H1 (cell line): ENCODE measurements around the gene CHST11. TPM values are rescaled to one million over a fixed set of nuclear protein-coding genes. Genes with fewer than 3 reads are reported as not detected.

ENCODE experiments used
- CTCF ChIA-PET: fragments of 300-600 bp; sonication (Branson Sonifier 250); formaldehyde crosslinking; loops from one replicate; lab custom pipeline; 2021; ENCODE audit not compliant: partially characterized antibody; lab: Charles Lee
- POLR2A ChIA-PET: fragments of 300-600 bp; sonication (Branson Sonifier 250); formaldehyde crosslinking; loops from one replicate; lab custom pipeline; 2021; ENCODE audit warnings: inconsistent platforms; ENCODE audit not compliant: partially characterized antibody; lab: Charles Lee
- DNase-seq, 2 experiments: peaks; one replicate each; pipeline versions ENCODE4 v3.0.0 to v3.0.0-alpha.2; 2010 to 2022; ENCODE audit warnings: low spot score in 2 of 2, low read depth in 1 of 2, mixed read lengths in 1 of 2
- FAIRE-seq: peaks from 2 replicates; lab custom pipeline; 2011; peaks lifted over from hg19 to GRCh38; lab: Jason Lieb, UNC
- H2AFZ ChIP-seq: 2 replicates; pipeline ENCODE4 v1.8.1; 2012; ENCODE audit warnings: low read length, inconsistent platforms
- H2AK5ac ChIP-seq: 2 replicates; pipeline ENCODE4 v1.6.1; 2013; ENCODE audit warnings: low read depth, low read length
- H2BK120ac ChIP-seq: replicated peaks from 2 replicates; pipeline ENCODE3; 2013; ENCODE audit warnings: low read depth, low read length, inconsistent platforms
- H2BK12ac ChIP-seq: 2 replicates; pipeline ENCODE4 v1.6.1; 2013; ENCODE audit warnings: low read depth, low read length
- H2BK15ac ChIP-seq: 2 replicates; pipeline ENCODE4 v1.6.1; 2013; ENCODE audit warnings: low read length
- H2BK20ac ChIP-seq: 2 replicates; pipeline ENCODE4 v1.6.1; 2013; ENCODE audit warnings: low read length
- H2BK5ac ChIP-seq: 2 replicates; pipeline ENCODE4 v1.6.1; 2013; ENCODE audit warnings: low read depth, low read length
- H3K14ac ChIP-seq: 2 replicates; pipeline ENCODE4 v1.6.1; 2013; ENCODE audit warnings: inconsistent platforms; ENCODE audit not compliant: insufficient read length
- H3K18ac ChIP-seq: 2 replicates; pipeline ENCODE4 v1.6.1; 2013; ENCODE audit warnings: low read length; ENCODE audit errors: extremely low read depth
- H3K23ac ChIP-seq: 2 replicates; pipeline ENCODE4 v1.6.1; 2013; ENCODE audit warnings: inconsistent platforms; ENCODE audit not compliant: insufficient read length
- H3K23me2 ChIP-seq: 2 replicates; pipeline ENCODE4 v1.6.1; 2013; ENCODE audit warnings: low read depth, low read length
- H3K27ac ChIP-seq: 2 replicates; pipeline ENCODE4 v1.6.1; 2011; ENCODE audit warnings: low read depth, low read length, inconsistent platforms
- H3K27me3 ChIP-seq, 4 experiments: replicated peaks in 1 of 4; 1 replicate in 1 of 4; 2 replicates in 3 of 4; pipeline versions ENCODE4 v1.6.1 to v1.8.1; 2011 to 2013; ENCODE audit warnings: low read length in 3 of 4, mild to moderate bottlenecking in 3 of 4, inconsistent platforms in 2 of 4, mixed read lengths in 2 of 4, moderate library complexity in 1 of 4; ENCODE audit not compliant: control insufficient read depth in 3 of 4, insufficient read depth in 3 of 4; ENCODE audit errors: extremely low read depth in 1 of 4
- H3K36me3 ChIP-seq, 4 experiments: 2 replicates each; pipeline versions ENCODE4 v1.6.1 to v1.8.1; 2011 to 2013; ENCODE audit warnings: mild to moderate bottlenecking in 4 of 4, low read length in 3 of 4, moderate library complexity in 2 of 4, control low read depth in 1 of 4, inconsistent platforms in 1 of 4; ENCODE audit not compliant: insufficient read depth in 4 of 4, control insufficient read depth in 2 of 4
- H3K4ac ChIP-seq: replicated peaks from 2 replicates; pipeline ENCODE3; 2013; ENCODE audit warnings: low read length, low read depth, mixed read lengths, inconsistent platforms; ENCODE audit not compliant: insufficient read length
- H3K4me1 ChIP-seq, 4 experiments: replicated peaks in 1 of 4; 1 replicate in 1 of 4; 2 replicates in 3 of 4; pipeline versions ENCODE4 v1.6.1 to v1.8.1; 2011 to 2013; ENCODE audit warnings: low read length in 3 of 4, inconsistent platforms in 2 of 4, mixed read lengths in 1 of 4; ENCODE audit not compliant: insufficient read depth in 4 of 4, control insufficient read depth in 3 of 4
- H3K4me2 ChIP-seq, 2 experiments: 2 replicates each; pipeline versions ENCODE4 v1.6.1 to v1.8.1; 2011 to 2013; ENCODE audit warnings: low read depth in 2 of 2, low read length in 2 of 2, control low read depth in 1 of 2, inconsistent platforms in 1 of 2, mild to moderate bottlenecking in 1 of 2; ENCODE audit not compliant: insufficient read depth in 1 of 2
- H3K4me3 ChIP-seq, 4 experiments: fragments of 200-600, 300-600 bp in 1 of 4; sonication (generic), shearing (Covaris generic), sonication (Bioruptor Twin) in 1 of 4; 2 replicates each; pipeline versions ENCODE4 v1.5.1 to v1.8.1; 2011 to 2016; ENCODE audit warnings: low read length in 4 of 4, low read depth in 3 of 4, control low read depth in 2 of 4, inconsistent platforms in 2 of 4, mild to moderate bottlenecking in 2 of 4, mixed read lengths in 1 of 4, moderate library complexity in 1 of 4; ENCODE audit not compliant: insufficient read depth in 2 of 4; ENCODE audit errors: extremely low read depth in 1 of 4
- H3K56ac ChIP-seq: replicated peaks from 2 replicates; pipeline ENCODE3; 2013; ENCODE audit warnings: low read depth, mild to moderate bottlenecking, mixed read lengths, low read length, inconsistent platforms; ENCODE audit not compliant: insufficient read length
- H3K79me1 ChIP-seq: 2 replicates; pipeline ENCODE4 v1.6.1; 2013; ENCODE audit warnings: low read depth, low read length, control low read depth
- H3K79me2 ChIP-seq, 2 experiments: 2 replicates each; pipeline versions ENCODE4 v1.6.1 to v1.8.1; 2012 to 2013; ENCODE audit warnings: low read length in 2 of 2, mild to moderate bottlenecking in 2 of 2, inconsistent platforms in 1 of 2; ENCODE audit not compliant: insufficient read depth in 2 of 2, control insufficient read depth in 1 of 2
- H3K9ac ChIP-seq, 4 experiments: replicated peaks in 1 of 4; 1 replicate in 1 of 4; 2 replicates in 3 of 4; pipeline versions ENCODE4 v1.6.1 to v1.8.1; 2011 to 2013; ENCODE audit warnings: low read depth in 3 of 4, low read length in 3 of 4, control low read depth in 2 of 4, mild to moderate bottlenecking in 2 of 4, moderate library complexity in 2 of 4, inconsistent platforms in 1 of 4; ENCODE audit errors: extremely low read depth in 1 of 4
- H3K9me3 ChIP-seq, 2 experiments: 2 replicates each; pipeline versions ENCODE4 v1.6.1 to v1.8.1; 2012 to 2013; ENCODE audit warnings: mild to moderate bottlenecking in 2 of 2, moderate library complexity in 2 of 2, control low read depth in 1 of 2, inconsistent platforms in 1 of 2, low read depth in 1 of 2, low read length in 1 of 2, mixed read lengths in 1 of 2; ENCODE audit not compliant: insufficient read depth in 2 of 2
- H4K20me1 ChIP-seq, 2 experiments: replicated peaks in 1 of 2; 2 replicates each; pipeline versions ENCODE3 to v1.8.1; 2011 to 2013; ENCODE audit warnings: inconsistent platforms in 2 of 2, low read length in 2 of 2, mild to moderate bottlenecking in 1 of 2; ENCODE audit not compliant: insufficient read depth in 2 of 2, control insufficient read depth in 1 of 2
- H4K5ac ChIP-seq: 2 replicates; pipeline ENCODE4 v1.6.1; 2013; ENCODE audit warnings: low read length, low read depth, mixed read lengths, inconsistent platforms; ENCODE audit not compliant: insufficient read length
- H4K8ac ChIP-seq: 2 replicates; pipeline ENCODE4 v1.8.0; 2013; ENCODE audit warnings: mild to moderate bottlenecking, moderate library complexity, low read length, inconsistent platforms; ENCODE audit not compliant: insufficient read depth; ENCODE audit errors: extremely low read depth
- H4K91ac ChIP-seq: replicated peaks from 2 replicates; pipeline ENCODE3; 2013; ENCODE audit warnings: low read length, mixed read lengths, inconsistent platforms; ENCODE audit not compliant: insufficient read length
- CBX5 ChIP-seq: fragments of 300-800, 300-1000 bp; sonication (generic); IDR thresholded peaks from 2 replicates; pipeline ENCODE4 v1.7.1; 2016; ENCODE audit warnings: antibody characterized with exemption, low read length, low read depth
- POLR2A ChIP-seq, 2 experiments: IDR thresholded peaks; 1 replicate in 1 of 2; 2 replicates in 1 of 2; pipeline ENCODE4 v1.6.1; 2011; ENCODE audit warnings: low read depth in 2 of 2, low read length in 2 of 2, mild to moderate bottlenecking in 2 of 2; ENCODE audit errors: control extremely low read depth in 1 of 2
- POLR2AphosphoS5 ChIP-seq: IDR thresholded peaks from 2 replicates; pipeline ENCODE4 v1.6.1; 2011; ENCODE audit warnings: low read depth, low read length
- TBP ChIP-seq: IDR thresholded peaks from 2 replicates; pipeline ENCODE4 v1.6.1; 2011; ENCODE audit warnings: low read depth, low read length, improper control_type of control experiment
- WGBS, 2 experiments: shearing (Covaris generic) in 1 of 2; methylation state at CpG; one replicate each; pipeline versions ENCODE4 v1.1.6 to v1.1.7; 2013 to 2015; ENCODE audit warnings: low lambda C conversion rate in 2 of 2, mixed read lengths in 2 of 2, inconsistent platforms in 1 of 2, low coverage in 1 of 2, missing lambda C conversion rate in 1 of 2; ENCODE audit not compliant: insufficient replicate concordance in 2 of 2, insufficient coverage in 1 of 2, insufficient read length in 1 of 2; ENCODE audit errors: extremely low coverage in 1 of 2, missing lambda C conversion rate in 1 of 2; 5-methylcytosine and 5-hydroxymethylcytosine counted together
- polyA plus RNA-seq, 7 experiments: library from polyadenylated mRNA; depleted of rRNA in 3 of 7; stranded (reverse) in 5 of 7; unstranded in 2 of 7; fragments of >200 nt in 5 of 7; fragments of 200-250 nt in 2 of 7; gene quantifications; 1 replicate in 5 of 7; 2 replicates in 1 of 7; 4 replicates in 1 of 7; pipeline versions ENCODE4 v1.2.1 to v1.2.3, GENCODE V29; 2011 to 2013; ENCODE audit warnings: missing spikeins in 2 of 7, mixed read lengths in 2 of 7
- total RNA-seq: library from RNA; stranded (reverse); fragmentation: NEBNext Ultra II Directional; extraction: Animal tissue kit (Norgen Biotek cat#: 25700); gene quantifications from 2 replicates; pipeline ENCODE4 v1.2.1, GENCODE V29; 2021
- TF ChIP-seq, protein P1 (sequence below), 3 experiments: IDR thresholded peaks; 1 replicate in 2 of 3; 2 replicates in 1 of 3; pipeline versions ENCODE4 v1.5.1 to v1.6.1; 2011; ENCODE audit warnings: low read length in 3 of 3, mild to moderate bottlenecking in 3 of 3, inconsistent platforms in 2 of 3, low read depth in 1 of 3, moderate library complexity in 1 of 3; ENCODE audit not compliant: insufficient read depth in 1 of 3; ENCODE audit errors: control extremely low read depth in 1 of 3
- TF ChIP-seq, protein P2 (sequence below): IDR thresholded peaks from 2 replicates; pipeline ENCODE4 v1.6.1; 2012; ENCODE audit warnings: inconsistent platforms

Gene CHST11
- total and polyA plus RNA-seq, 2 of the 8 experiments (the other 6 are each of a cell fraction or from before 2014, with no cell fraction given), result 14.4 to 20.8 TPM

DNA sequence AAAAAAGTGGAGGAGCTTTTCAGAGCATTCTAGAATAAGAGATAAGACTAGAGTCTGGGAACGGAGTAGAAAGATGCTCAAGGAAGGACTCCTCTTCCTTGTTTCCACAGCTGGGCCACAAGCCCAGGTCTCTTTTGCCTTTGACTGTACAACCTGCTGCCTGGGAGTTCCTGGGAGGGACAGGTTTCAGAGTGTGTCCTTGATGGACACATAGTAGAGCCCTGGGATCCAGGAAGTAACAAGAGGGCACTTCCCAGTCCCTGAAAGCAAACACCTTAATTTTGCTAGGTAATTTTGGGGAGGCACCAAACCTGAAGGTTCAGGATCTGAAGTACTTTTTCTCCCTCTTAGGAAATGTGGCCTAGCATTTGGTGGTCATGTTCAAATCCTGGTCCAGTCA is 44.4 kb downstream of the CHST11 start:
- no peaks in the 10 kb centered on the region for H3K27me3 ChIP-seq
- H4K20me1 ChIP-seq, result peaks cover 1 to 2% of the 10 kb centered on the region in 2 experiments
- H3K14ac ChIP-seq, result no peak overlapping the region
- H2BK120ac ChIP-seq, result no peak overlapping the region
- H3K56ac ChIP-seq, result no peak overlapping the region
- H2AFZ ChIP-seq, result no peak overlapping the region
- no peak overlapping the region for H3K4me3 ChIP-seq
- no peak overlapping the region for H4K5ac ChIP-seq
- no peak overlapping the region for H4K8ac ChIP-seq
- 94% methylated on average over 1 of the region's 1 CpG; no CpG with 5 or more reads in 1 of the 2 experiments for WGBS, 2 experiments
- FAIRE-seq (no peak), DNase-seq (no peak)
- no peak overlapping the region for H2BK12ac ChIP-seq
- H3K23ac ChIP-seq, result no peak overlapping the region
- H3K18ac ChIP-seq, result no peak overlapping the region
- H3K4me2 ChIP-seq, result no peak overlapping the region
- POLR2A ChIA-PET, result interaction anchor here (0.8 to 2.0 kb wide), 2 partner anchors 43 to 168 kb away, joined by 3 to 10 read pairs; partner anchors contain the start of gene CHST11
- CTCF ChIA-PET, result interaction anchor here (0.9 to 1.7 kb wide), 4 partner anchors 21 to 119 kb away, joined by 3 to 5 read pairs (median 3); no protein-coding TSS in a partner anchor
- no peak overlapping the region for H2BK5ac ChIP-seq
- no peak overlapping the region for H3K27ac ChIP-seq
- H3K79me2 ChIP-seq, result no peaks in the 10 kb centered on the region
- no peaks in the 10 kb centered on the region for H3K9me3 ChIP-seq
- H4K91ac ChIP-seq, result no peak overlapping the region
- H3K36me3 ChIP-seq, result no peaks in the 10 kb centered on the region
- no peak overlapping the region for H2BK20ac ChIP-seq
- H3K4ac ChIP-seq, result no peak overlapping the region
- no peak overlapping the region for H2BK15ac ChIP-seq
- peaks cover 0 to 8% (median 2%) of the 10 kb centered on the region in 4 experiments; a peak in 4 of 7 replicates for H3K4me1 ChIP-seq
- H2AK5ac ChIP-seq, result no peak overlapping the region
- no peak overlapping the region for H3K9ac ChIP-seq
- H3K23me2 ChIP-seq, result no peaks in the 10 kb centered on the region
- H3K79me1 ChIP-seq, result no peaks in the 10 kb centered on the region
- TF ChIP-seq TBP (no peak), POLR2AphosphoS5 (no peak), POLR2A (IDR thresholded peaks at IDR 0.05; ENCODE audit: control extremely low read depth in 1 of 2, low read depth in 2 of 2, low read length in 2 of 2) (no peak), CBX5 (no peak)
- TF ChIP-seq, protein P1, sequence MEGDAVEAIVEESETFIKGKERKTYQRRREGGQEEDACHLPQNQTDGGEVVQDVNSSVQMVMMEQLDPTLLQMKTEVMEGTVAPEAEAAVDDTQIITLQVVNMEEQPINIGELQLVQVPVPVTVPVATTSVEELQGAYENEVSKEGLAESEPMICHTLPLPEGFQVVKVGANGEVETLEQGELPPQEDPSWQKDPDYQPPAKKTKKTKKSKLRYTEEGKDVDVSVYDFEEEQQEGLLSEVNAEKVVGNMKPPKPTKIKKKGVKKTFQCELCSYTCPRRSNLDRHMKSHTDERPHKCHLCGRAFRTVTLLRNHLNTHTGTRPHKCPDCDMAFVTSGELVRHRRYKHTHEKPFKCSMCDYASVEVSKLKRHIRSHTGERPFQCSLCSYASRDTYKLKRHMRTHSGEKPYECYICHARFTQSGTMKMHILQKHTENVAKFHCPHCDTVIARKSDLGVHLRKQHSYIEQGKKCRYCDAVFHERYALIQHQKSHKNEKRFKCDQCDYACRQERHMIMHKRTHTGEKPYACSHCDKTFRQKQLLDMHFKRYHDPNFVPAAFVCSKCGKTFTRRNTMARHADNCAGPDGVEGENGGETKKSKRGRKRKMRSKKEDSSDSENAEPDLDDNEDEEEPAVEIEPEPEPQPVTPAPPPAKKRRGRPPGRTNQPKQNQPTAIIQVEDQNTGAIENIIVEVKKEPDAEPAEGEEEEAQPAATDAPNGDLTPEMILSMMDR (IDR thresholded peaks at IDR 0.05; ENCODE audit: control extremely low read depth in 1 of 3, insufficient read depth in 1 of 3, low read depth in 1 of 3, low read length in 3 of 3), result no peak
- TF ChIP-seq, protein P2, sequence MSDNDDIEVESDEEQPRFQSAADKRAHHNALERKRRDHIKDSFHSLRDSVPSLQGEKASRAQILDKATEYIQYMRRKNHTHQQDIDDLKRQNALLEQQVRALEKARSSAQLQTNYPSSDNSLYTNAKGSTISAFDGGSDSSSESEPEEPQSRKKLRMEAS, result no peak
